Karpas-422 (cell line): Measurements from ENCODE around the gene ANKS1A. TPM values are rescaled to one million over a fixed set of nuclear protein-coding genes. Genes with fewer than 3 reads are reported as not detected.

ENCODE experiments used
- DNase-seq: peaks from one replicate; pipeline ENCODE4 v3.0.0-alpha.2; 2015
- H2AFZ ChIP-seq: fragments of 200-600 bp; sonication (generic); 2 replicates; pipeline ENCODE4 v1.6.1; 2014; ENCODE audit warnings: antibody characterized with exemption, low read length, mixed read lengths
- H3K27ac ChIP-seq: fragments of 200-600 bp; sonication (generic); 2 replicates; pipeline ENCODE4 v1.5.1; 2014; ENCODE audit warnings: mild to moderate bottlenecking, low read length, moderate library complexity
- H3K27me3 ChIP-seq: fragments of 200-600 bp; sonication (generic); 2 replicates; pipeline ENCODE4 v1.6.1; 2014; ENCODE audit warnings: low read length, mixed read lengths
- H3K36me3 ChIP-seq: fragments of 200-600 bp; sonication (generic); 2 replicates; pipeline ENCODE4 v1.6.1; 2014; ENCODE audit warnings: low read length, mixed read lengths; ENCODE audit not compliant: insufficient read depth
- H3K4me1 ChIP-seq: fragments of 200-600 bp; sonication (generic); 2 replicates; pipeline ENCODE4 v1.6.1; 2014; ENCODE audit warnings: mild to moderate bottlenecking, low read length, mixed read lengths
- H3K4me2 ChIP-seq: fragments of 200-600 bp; sonication (generic); 2 replicates; pipeline ENCODE4 v1.6.1; 2014; ENCODE audit warnings: low read length, low read depth, mild to moderate bottlenecking; ENCODE audit not compliant: poor library complexity, severe bottlenecking
- H3K4me3 ChIP-seq: fragments of 200-600 bp; sonication (generic); 2 replicates; pipeline ENCODE4 v1.5.1; 2014; ENCODE audit warnings: mild to moderate bottlenecking, antibody characterized with exemption, low read length, mixed read lengths
- H3K79me2 ChIP-seq: fragments of 200-600 bp; sonication (generic); 2 replicates; pipeline ENCODE4 v1.6.1; 2014; ENCODE audit warnings: mild to moderate bottlenecking, low read length, mixed read lengths
- H3K9ac ChIP-seq: fragments of 200-600 bp; sonication (generic); 2 replicates; pipeline ENCODE4 v1.6.0; 2014; ENCODE audit warnings: low read length
- H3K9me2 ChIP-seq: fragments of 200-600 bp; sonication (generic), shearing (Covaris generic); replicated peaks from 2 replicates; pipeline ENCODE4 v1.6.0; 2014; ENCODE audit warnings: mild to moderate bottlenecking, low read length, moderate library complexity; ENCODE audit not compliant: insufficient read depth
- H3K9me3 ChIP-seq: fragments of 300-700, 200-600 bp; sonication (generic); 2 replicates; pipeline ENCODE4 v1.6.1; 2014; ENCODE audit warnings: low read length, mixed read lengths
- H4K20me1 ChIP-seq: fragments of 200-600 bp; sonication (generic); 2 replicates; pipeline ENCODE4 v1.6.1; 2014; ENCODE audit warnings: mild to moderate bottlenecking, antibody characterized with exemption, low read length, low read depth; ENCODE audit not compliant: insufficient read depth
- total RNA-seq: library from RNA; depleted of rRNA; stranded (reverse); fragments of >200 nt; shearing (Covaris generic); gene quantifications from 2 replicates; pipeline ENCODE4 v1.2.3, GENCODE V29; 2014; ENCODE audit warnings: low replicate concordance

ANKS1A gene
- total RNA-seq, 1 experiment from 2014 or later: 7.0 TPM

GRCh38 chr6:35048031-35048613 is 159.1 kb downstream of the ANKS1A start:
- Histone ChIP-seq H3K27me3 (no peaks in the 10 kb centered on the region), H3K4me3 (no peak overlapping the region), H4K20me1 (no peaks in the 10 kb centered on the region), H3K36me3 (no peaks in the 10 kb centered on the region), H3K27ac (no peak overlapping the region), H3K4me2 (no peak overlapping the region), H3K9me2 (no peaks in the 10 kb centered on the region), H3K4me1 (no peaks in the 10 kb centered on the region), H3K79me2 (no peaks in the 10 kb centered on the region), H3K9me3 (no peaks in the 10 kb centered on the region), H3K9ac (no peak overlapping the region), H2AFZ (no peak overlapping the region)
- DNase-seq: no peak

DNA sequence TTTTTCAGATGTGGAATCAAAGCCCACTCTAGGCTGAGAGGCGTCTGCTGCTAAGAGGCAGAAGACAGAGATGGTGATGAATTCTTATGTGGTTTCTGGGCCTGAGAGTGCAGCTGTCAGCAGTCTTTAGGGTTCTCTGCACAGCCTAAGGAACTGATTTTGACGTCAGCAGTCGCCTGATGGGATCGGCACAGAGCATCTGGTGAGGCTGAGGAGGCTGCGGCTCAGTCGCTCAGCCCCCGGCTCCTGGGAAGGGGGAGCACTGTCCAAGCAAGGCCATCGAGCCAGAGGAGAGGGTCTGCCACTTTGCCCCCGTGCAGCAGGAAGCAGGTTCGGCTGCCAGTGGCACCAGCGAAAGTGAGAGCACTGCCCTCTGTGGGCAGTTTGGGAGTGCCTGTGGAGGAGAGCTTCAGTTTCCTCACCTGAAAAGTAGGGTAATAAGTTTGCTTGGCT is 159.6 kb downstream of the ANKS1A start:
- Histone ChIP-seq H3K9me2 (no peaks in the 10 kb centered on the region), H3K36me3 (no peaks in the 10 kb centered on the region), H3K27ac (no peak overlapping the region), H3K79me2 (no peaks in the 10 kb centered on the region), H4K20me1 (no peaks in the 10 kb centered on the region), H3K27me3 (no peaks in the 10 kb centered on the region), H3K9me3 (no peaks in the 10 kb centered on the region), H3K9ac (no peak overlapping the region), H2AFZ (no peak overlapping the region), H3K4me2 (no peak overlapping the region), H3K4me3 (no peak overlapping the region), H3K4me1 (no peaks in the 10 kb centered on the region)
- DNase-seq: no peak

DNA sequence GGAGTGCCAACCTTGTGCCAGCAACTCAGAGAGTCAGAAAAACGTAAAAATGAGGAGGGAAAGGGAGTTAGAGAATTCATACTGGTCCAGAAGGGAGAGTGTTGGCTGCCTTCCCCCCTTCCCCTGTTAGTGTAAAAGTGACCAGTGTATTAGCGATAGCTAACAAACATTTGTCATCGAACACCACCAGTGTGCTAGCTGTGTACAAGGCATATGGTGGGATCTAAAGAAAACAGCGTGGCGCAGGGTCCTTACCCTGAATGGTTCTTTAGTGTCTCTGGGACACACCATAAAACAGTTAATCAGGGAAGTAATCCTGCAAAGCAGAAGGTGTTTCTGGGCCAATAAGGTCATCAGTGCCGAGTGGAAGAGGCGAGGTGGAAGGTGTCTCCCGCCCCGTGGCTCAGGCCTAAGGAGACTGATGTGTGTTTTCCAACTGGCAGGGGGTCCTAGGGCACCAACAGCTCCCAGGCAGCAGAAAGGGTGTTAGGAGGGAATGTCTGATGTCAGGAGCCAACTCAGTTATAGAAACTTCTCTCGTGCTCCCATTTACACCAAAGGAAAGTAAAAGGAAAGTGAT is 160.2 kb downstream of the ANKS1A start:
- no peaks in the 10 kb centered on the region for H3K9me2 ChIP-seq
- no peak overlapping the region for H3K27ac ChIP-seq
- no peak overlapping the region for H3K4me3 ChIP-seq
- H3K4me2 ChIP-seq: no peak overlapping the region
- no peaks in the 10 kb centered on the region for H3K27me3 ChIP-seq
- H3K9ac ChIP-seq: no peak overlapping the region
- H3K4me1 ChIP-seq: no peaks in the 10 kb centered on the region
- no peak for DNase-seq
- no peaks in the 10 kb centered on the region for H4K20me1 ChIP-seq
- no peaks in the 10 kb centered on the region for H3K36me3 ChIP-seq
- H2AFZ ChIP-seq: no peak overlapping the region
- no peaks in the 10 kb centered on the region for H3K9me3 ChIP-seq
- no peaks in the 10 kb centered on the region for H3K79me2 ChIP-seq

- Histone ChIP-seq H4K20me1 (no peaks in the 10 kb centered on the region), H3K27ac (no peak overlapping the region), H3K36me3 (no peaks in the 10 kb centered on the region), H3K4me2 (no peak overlapping the region), H3K27me3 (no peaks in the 10 kb centered on the region), H3K9me2 (no peaks in the 10 kb centered on the region), H2AFZ (no peak overlapping the region), H3K9ac (no peak overlapping the region), H3K9me3 (no peaks in the 10 kb centered on the region), H3K4me3 (no peak overlapping the region), H3K4me1 (no peaks in the 10 kb centered on the region), H3K79me2 (no peaks in the 10 kb centered on the region)
- no peak for DNase-seq
Measured at GRCh38 chr6:35049900-35050756, 161.1 kb downstream of the ANKS1A start.

DNA sequence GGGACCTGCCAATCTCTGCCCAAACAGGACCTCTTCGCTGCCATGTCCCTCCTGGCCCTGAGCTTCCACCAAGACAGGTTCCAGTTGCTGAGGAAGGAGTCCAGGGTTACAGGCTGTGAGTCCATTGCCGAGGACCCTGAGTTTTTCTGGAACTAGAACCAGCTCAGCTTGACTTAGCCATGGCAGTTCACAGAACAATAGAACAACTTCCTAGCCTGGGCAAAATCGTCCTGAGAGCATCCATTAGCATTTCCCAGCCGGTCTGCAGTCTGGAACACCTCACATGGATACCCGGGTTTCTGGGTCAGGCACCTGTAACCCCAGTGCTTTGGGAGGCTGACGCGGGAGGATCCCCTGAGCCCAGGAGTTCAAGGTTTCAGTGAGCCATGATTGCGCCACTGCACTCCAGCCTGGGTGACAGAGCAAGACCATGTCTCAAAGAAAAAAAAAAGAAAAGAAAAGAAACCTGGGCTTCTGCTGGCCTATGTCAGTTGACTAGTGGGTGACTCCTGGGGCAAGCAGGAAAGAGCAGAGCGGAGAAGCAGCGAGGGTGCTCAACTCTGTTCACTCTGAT is 161.8 kb downstream of the ANKS1A start:
- no peak overlapping the region for H3K4me2 ChIP-seq
- H3K27me3 ChIP-seq: no peaks in the 10 kb centered on the region
- no peaks in the 10 kb centered on the region for H3K9me2 ChIP-seq
- H2AFZ ChIP-seq: no peak overlapping the region
- no peak overlapping the region for H3K4me3 ChIP-seq
- H3K9me3 ChIP-seq: no peaks in the 10 kb centered on the region
- H3K27ac ChIP-seq: no peak overlapping the region
- no peaks in the 10 kb centered on the region for H3K36me3 ChIP-seq
- no peaks in the 10 kb centered on the region for H4K20me1 ChIP-seq
- no peaks in the 10 kb centered on the region for H3K4me1 ChIP-seq
- no peak for DNase-seq
- no peaks in the 10 kb centered on the region for H3K79me2 ChIP-seq
- no peak overlapping the region for H3K9ac ChIP-seq

DNA sequence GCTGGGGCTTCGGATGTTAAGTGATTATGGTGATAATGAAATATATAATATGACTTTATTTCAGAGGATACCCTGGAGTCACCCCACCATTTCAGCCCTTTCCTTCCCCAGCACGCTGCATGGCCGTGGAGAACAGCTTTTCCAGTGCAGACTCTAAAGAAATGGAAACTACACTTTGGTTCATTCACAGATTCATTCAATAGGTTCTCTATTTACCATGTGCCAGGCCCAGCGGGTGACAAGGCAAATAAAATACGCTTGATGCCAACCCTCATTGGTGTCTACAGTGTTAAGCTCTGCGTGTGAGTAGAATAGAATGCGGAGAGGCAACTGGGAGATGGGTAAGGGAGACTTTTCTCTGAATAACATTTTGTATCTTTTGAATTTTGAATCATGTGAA is 162.3 kb downstream of the ANKS1A start:
- DNase-seq: no peak
- Histone ChIP-seq H3K9me3 (no peaks in the 10 kb centered on the region), H2AFZ (no peak overlapping the region), H3K36me3 (no peaks in the 10 kb centered on the region), H3K79me2 (no peaks in the 10 kb centered on the region), H3K4me1 (no peaks in the 10 kb centered on the region), H3K9me2 (no peaks in the 10 kb centered on the region), H4K20me1 (no peaks in the 10 kb centered on the region), H3K27me3 (no peaks in the 10 kb centered on the region), H3K27ac (no peak overlapping the region), H3K4me3 (no peak overlapping the region), H3K4me2 (no peak overlapping the region), H3K9ac (no peak overlapping the region)

DNA sequence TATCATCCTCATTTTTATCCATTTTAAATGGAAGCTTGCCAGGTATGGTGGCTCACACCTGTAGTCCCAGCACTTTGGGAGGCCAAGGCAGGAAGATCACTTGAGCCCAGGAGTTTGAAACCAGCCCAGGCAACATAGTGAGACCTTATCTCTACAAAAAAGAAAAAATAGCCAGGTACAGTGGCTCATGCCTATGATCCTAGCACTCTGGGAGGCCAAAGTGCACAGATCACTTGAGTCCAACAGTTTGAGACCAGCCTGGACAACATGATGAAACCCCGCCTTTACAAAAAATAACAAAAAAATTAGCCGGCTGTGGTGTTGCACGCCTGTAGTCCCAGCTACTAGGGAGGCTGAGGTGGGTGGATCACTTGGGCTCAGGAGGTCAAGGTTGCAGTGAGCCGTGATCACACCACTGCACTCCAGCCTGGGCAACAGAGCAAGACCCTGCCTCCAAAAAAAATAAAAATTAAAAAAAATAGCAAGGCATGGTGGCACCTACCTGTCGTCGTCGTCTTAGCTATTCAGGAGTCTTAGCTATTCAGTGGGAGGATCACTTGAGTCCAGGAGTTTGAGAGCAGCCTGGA is 163.0 kb downstream of the ANKS1A start:
- Histone ChIP-seq H2AFZ (no peak overlapping the region), H3K9ac (no peak overlapping the region), H3K9me2 (no peaks in the 10 kb centered on the region), H4K20me1 (no peaks in the 10 kb centered on the region), H3K36me3 (no peaks in the 10 kb centered on the region), H3K4me3 (no peak overlapping the region), H3K27ac (no peak overlapping the region), H3K27me3 (no peaks in the 10 kb centered on the region), H3K4me2 (no peak overlapping the region), H3K79me2 (no peaks in the 10 kb centered on the region), H3K4me1 (no peaks in the 10 kb centered on the region), H3K9me3 (no peaks in the 10 kb centered on the region)
- no peak for DNase-seq
